Superior temporal gyrus (tissue), 1 donor: Measurements from ENCODE around the gene ISG20.

Source experiments
- DNase-seq: peaks from one replicate; pipeline ENCODE4 v3.0.0-alpha.2; 2016; ENCODE audit errors: extremely low spot score

Gene ISG20

DNA sequence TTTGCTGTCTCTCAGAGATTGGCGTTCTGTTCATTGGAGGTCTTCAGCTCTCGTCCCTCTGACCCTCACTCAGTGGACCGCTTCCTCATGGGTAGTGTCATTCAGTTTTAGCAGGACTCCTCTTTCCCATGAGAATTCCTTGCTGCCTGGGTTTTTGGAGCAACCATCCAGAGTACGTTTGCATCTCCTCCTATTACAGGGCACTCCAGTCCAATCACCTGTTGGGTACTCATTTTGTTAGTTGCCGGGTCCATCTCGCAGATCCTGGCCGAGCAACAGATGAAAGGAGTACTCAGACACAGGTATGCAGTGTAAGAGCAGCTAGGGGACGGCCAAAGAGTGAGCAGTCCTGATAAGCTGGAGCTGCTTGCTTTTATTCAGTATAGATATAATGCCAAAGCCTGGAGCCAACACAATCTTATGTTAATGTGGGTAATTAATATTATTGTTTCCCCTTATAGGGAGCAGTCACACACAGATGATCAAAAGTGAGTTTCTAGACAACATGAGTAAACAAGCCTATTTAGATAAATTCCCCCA, 49.6 kb downstream of the ISG20 start:
- DNase-seq = no peak

DNA sequence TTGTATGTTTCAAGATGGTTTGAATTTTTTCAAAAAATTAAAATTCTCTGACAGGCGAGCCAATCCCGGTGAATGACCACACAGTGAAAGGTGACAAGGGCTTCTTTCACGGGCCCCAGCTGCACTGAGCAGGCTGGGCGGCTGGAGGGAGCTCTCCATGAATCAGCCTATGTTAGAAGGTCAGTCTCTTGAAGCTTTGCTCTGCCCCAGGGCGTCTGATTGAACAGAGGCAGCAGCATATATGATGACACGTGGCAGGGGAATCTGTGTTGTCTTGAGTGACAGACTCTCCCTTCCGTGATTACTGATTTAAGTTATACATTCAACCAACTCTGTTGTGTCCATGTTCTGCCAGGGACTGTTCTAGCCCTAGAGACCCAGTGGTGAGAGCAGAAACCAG, 51.5 kb downstream of the ISG20 start:
- peak; percentile 74 for DNase-seq

DNA sequence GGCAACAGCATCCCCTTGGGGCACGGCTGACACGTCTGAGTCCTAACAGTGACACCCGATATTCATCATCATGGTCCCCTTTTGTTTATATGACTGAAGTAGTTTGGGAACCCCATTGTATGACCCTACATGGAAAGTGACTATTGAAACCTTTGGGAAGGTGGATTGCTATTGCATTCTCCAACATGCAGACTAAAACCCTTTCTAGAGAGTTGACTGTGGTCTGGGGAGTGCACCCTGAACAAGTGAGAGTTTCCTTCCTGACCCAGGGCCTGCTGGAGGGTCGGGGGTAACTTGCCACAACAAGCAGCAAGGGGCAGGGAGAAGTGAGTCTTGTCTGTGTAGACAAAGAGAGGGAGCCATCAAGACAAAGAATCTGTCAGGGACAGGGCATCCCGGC, 54.4 kb downstream of the ISG20 start:
- no peak for DNase-seq

DNA sequence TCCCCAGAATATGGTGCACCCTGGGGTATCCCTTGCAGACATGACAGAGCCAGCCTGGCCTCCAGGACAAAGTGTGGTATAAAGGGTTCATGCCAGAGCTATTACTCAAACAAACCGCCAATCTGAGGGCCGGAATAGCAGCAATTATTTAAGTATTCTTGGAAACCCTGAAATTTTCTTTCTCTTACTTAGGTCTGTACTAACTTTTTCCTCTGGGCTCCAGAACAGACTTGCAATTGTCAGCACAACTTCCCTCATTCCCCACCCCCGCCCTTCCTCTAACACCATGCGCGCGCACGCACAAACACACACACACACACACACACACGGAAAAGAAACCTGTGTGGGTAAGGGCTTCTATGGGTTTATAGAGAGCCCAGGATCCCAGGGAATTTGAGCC, 56.3 kb downstream of the ISG20 start:
- DNase-seq = no peak

DNA sequence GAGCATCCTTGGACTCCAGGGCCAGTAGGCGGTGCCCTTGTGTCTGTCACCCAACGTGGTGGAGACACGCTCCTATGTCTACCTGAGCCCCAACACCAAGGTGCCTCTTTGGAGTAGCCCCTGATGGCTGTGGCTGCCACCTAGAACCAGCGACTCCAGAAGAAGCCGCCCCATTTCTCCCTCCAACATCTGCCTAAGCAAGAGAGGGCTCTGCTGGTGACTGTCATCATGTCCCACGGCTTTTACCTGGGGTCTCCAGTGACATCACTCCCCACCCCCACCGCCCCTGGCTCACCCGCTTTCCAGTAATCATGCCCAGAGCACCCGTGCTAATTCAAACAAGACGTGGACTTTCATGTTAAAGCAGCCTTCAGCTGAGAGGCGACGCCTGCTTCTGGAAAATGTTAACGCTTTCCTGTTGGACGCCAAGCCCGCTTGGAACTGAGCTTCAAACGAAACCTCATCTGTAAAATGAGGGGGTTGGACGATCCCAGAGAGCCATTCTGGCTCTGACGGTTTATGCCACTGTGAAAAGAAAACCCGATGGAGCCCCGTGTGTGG, 57.0 kb downstream of the ISG20 start:
- DNase-seq = no peak

DNA sequence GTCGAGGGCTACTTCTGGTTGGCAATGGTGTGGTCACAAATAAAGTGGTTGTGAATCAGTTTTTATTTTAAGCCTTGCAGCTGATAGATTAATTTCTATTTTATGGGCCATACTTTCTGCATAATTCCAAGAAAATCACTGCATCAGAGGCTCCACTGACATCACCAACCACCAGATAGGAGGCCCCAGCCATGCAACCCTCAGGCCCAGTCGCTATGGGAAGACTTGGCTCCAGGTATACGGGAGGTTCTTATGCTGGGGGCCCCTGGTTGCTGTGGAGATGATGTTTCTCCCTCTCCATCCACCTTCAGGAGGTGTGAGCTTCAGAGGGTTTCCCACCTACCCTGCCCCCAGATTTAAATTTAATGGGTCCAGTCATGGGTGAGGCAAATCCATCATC, 57.4 kb downstream of the ISG20 start:
- no peak for DNase-seq

DNA sequence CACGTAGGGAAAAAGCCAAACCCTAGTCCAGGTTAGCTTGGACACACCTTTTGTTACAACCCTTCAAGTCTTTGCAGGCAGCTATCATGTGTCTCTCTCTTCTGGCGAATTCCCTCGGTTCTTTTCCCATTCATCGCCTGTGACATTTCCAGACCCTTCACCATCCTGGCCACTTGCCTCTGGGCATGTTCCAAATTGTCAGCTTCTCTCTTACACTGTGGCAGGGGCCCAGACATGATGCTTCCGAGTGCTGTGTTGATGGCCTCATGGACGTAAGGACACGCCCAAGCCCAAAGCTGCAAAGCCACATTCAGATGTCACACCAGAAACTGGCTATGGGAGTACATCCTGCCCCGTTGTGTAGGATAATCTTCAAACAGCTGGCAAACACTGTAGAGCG, 58.5 kb downstream of the ISG20 start:
- DNase-seq = no peak

DNA sequence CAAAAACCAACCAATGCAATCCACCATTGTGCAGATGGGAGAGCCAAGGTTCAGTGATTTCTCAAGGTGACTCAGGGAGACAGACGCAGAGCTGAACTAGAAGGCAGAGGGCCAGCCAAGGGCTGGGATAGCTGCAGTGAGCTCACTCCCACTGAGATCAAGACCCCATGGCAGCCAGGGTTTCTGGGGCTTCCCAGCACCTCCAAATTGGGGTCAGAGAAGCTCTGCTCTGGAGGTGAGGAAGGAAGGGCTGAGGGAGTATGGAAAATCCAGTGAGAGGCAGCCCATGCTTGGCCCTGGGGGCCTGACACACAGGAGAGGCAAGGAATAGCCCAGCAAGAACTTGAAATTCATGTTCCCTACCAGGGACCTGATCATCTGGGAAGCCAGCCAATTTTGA, 61.0 kb downstream of the ISG20 start:
- no peak for DNase-seq

DNA sequence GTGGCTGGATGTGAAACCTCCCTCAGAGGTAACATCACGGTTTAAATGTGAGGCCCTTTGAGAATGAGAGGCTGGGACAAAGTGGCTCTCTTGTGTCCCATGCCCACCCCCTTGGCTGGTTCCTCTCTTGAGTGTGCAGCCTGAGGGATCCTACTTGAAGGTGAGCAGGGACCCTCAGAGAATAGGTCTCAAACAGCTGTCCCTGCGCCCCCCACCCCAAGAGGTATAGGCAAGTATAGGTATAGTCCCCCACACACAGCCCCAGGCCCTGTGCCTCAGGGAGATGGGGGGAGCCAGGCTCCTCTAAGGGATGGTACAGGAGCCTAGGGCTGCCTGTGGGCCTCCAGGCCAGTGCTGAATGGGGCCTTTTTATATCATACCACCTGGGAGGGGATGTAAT, 61.9 kb downstream of the ISG20 start:
- no peak for DNase-seq

DNA sequence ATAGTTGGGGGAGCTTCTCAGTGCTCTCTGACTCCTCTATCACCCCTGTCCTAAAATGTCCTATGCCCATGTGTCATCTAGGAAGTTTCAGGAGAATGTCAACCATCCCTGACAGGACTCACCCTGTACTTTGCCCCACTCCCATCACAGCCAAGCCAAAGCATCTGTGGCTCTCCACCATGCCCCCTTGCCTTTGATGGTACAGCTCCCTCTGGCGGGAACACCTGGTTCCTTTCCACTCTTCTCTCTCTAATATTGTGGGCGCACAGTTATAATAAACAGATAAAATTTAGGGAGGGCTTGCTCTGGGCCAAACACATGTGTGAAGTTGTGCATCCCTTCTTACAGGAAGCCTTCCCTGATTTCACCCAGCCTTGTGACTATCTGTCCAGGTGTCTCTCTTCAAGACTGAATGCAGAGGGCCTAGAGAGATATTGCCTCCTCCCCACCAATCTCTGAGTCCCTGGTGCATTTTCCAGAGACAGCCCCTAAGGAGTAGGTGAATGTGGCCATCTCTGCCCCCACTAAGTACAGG, 62.8 kb downstream of the ISG20 start:
- no peak for DNase-seq

DNA sequence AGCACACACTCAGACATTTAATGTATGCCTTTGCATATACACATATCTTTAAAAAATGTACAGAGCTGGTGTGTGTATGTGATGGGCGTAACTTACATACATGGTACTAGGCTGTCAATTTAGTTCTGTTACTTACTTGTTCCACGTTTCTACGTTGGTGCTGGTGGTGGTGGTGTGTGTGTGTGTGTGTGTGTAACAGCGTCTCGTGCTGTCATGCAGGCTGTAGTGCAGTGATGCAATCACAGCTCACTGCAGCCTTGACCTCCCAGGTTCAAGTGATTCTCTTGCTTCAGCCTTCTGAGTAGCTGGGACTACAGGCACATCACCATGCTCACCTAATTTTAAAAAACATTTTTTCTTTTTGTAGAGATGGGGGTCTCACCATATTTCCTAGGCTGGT, 64.2 kb downstream of the ISG20 start:
- no peak for DNase-seq

DNA sequence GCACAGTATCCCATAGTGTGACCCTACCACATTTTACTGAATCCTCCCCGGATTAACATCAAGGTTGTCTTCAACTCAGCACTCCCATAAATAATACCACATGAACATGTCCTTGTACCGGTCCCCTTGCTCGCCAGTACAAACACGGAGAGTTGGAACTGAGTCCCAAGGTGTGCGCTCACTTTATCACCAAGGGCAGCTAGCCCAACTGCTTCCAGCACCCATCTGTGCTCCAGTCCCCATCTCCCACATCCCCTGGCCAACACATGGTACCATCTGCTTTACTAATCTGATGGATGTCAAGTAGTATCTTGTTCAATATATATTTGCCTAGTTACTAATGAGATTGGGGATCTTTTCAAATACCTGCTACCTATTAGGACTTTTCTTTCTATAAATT, 64.7 kb downstream of the ISG20 start:
- DNase-seq = no peak

DNA sequence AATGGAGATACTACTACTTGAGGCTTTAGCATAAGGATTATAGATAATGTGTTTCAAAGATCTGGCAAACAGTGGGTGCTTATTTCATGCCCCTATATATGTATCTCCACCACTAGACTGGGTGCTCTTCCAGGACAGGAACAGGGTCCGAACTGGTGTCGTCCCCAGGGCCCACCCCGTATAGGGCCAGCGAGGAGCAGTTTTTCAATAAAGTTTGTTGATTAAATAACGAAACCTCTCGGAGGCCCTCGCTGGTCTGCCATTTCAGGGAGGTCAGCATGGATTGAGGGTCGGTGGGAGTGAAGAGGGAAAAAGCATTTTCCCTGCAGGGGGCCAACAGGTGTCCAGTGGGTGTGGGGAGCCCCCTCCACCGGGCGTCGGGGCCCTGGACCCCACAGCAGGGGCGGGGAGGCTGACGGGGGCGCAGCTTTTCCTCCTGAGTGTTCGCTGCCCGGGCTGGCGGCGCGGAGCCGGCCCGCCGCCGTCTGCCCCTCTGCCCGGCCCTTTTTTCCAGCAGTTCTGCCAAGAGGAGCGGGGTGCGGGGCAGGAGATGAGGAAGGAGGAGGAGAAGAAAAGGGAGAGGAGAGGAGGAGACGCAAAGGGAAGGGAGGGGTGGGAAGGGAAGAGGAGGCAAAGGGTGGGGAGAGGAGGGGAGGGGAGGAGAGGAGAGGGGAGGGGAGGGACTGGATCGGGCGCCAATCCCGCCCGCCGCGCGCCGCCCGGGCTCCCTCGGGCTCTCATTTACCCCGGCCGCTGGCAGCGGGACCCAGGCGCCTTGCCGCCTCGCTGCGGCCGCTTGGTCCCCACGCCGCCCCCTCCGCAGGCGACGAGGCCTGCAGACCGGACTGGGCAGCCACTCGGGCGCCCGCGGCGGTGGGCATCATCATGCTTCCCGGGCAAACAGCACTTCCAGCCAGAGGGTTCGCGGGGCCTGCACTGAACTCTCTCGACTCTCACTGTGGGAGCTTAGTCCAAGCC, 66.3 kb downstream of the ISG20 start:
- DNase-seq = peak; percentile 23

DNA sequence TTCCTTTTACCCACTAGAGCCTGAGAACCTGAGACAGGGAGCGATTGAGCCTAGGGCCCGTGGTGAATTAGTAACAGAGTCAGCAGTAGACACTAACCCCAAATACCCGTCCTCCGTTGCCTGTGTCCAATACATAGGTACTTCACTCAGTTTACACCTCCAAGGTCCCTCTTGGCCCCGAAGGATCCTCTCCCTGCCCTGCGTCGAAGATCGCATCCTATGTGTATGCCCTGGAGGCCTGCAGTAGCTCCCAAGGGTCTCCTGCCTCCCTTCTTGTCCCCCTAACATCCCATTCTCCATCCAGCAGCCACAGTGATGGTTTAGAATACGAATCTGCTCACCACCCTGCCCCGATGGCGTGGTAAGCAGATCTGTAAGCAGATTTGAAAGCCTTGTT, 67.0 kb downstream of the ISG20 start:
- no peak for DNase-seq
